GM10248 (cell line): ENCODE data around the gene PFN3.

ENCODE experiments used
- CTCF ChIA-PET: fragments of 300-600 bp; sonication (Branson Sonifier 250); formaldehyde crosslinking; extraction: SDS; loops from one replicate; lab custom pipeline; 2021; ENCODE audit warnings: antibody characterized with exemption; lab: Yijun Ruan, JAX
- POLR2A ChIA-PET: fragments of 350-650 bp; sonication (Branson Sonifier 250); formaldehyde crosslinking; extraction: SDS; loops from one replicate; lab custom pipeline; 2020; ENCODE audit warnings: antibody characterized with exemption; lab: Yijun Ruan, JAX
- DNase-seq: peaks from one replicate; pipeline ENCODE4 v3.0.0; 2012; ENCODE audit errors: extremely low spot score
- TF ChIP-seq, protein P1 (sequence below): IDR thresholded peaks from 2 replicates; pipeline ENCODE4 v1.5.1; 2012; ENCODE audit warnings: mild to moderate bottlenecking, low read depth; ENCODE audit errors: extremely low read depth, missing control alignments, control extremely low read depth

Gene PFN3

GRCh38 chr5:177437623-177438022 is 37.2 kb upstream of the PFN3 start:
- CTCF ChIA-PET: interaction anchor here (1.3 to 21.0 kb wide), 4 partner anchors 12 to 47 kb away, joined by 3 to 549 read pairs (median 83); partner anchors contain the start of genes F12 and PFN3
- no peak for DNase-seq
- TF ChIP-seq, protein P1, sequence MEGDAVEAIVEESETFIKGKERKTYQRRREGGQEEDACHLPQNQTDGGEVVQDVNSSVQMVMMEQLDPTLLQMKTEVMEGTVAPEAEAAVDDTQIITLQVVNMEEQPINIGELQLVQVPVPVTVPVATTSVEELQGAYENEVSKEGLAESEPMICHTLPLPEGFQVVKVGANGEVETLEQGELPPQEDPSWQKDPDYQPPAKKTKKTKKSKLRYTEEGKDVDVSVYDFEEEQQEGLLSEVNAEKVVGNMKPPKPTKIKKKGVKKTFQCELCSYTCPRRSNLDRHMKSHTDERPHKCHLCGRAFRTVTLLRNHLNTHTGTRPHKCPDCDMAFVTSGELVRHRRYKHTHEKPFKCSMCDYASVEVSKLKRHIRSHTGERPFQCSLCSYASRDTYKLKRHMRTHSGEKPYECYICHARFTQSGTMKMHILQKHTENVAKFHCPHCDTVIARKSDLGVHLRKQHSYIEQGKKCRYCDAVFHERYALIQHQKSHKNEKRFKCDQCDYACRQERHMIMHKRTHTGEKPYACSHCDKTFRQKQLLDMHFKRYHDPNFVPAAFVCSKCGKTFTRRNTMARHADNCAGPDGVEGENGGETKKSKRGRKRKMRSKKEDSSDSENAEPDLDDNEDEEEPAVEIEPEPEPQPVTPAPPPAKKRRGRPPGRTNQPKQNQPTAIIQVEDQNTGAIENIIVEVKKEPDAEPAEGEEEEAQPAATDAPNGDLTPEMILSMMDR: no peak
- POLR2A ChIA-PET: interaction anchor here (0.6 to 0.9 kb wide), 2 partner anchors 10 to 11 kb away, joined by 4 to 6 read pairs; partner anchors contain the start of gene GRK6

DNA sequence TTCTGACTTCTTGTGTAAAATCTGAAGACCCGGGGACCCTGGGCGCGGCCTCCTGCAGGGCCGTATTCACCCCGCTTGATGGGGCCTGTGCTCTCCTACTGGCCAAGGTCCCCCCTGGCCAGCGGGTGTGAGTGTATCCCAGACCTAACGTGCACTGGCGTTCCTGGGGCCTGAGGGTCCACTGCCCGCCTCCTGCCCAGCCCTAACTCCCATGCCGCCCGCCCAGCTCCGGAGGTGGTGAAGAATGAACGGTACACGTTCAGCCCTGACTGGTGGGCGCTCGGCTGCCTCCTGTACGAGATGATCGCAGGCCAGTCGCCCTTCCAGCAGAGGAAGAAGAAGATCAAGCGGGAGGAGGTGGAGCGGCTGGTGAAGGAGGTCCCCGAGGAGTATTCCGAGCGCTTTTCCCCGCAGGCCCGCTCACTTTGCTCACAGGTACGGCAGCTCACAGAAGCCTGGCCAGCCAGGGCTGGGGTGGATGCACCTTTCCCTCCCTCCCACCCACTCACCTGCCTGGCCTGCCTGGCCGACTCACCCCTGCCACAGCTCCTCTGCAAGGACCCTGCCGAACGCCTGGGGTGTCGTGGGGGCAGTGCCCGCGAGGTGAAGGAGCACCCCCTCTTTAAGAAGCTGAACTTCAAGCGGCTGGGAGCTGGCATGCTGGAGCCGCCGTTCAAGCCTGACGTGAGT is 35.5 kb upstream of the PFN3 start:
- ChIA-PET POLR2A (no interaction called here), CTCF (interaction anchor here (1.0 to 21.0 kb wide), 3 partner anchors 19 to 64 kb away, joined by 3 to 549 read pairs (median 163); partner anchors contain the start of genes F12 and PFN3)
- TF ChIP-seq, protein P1: no peak
- DNase-seq: no peak

DNA sequence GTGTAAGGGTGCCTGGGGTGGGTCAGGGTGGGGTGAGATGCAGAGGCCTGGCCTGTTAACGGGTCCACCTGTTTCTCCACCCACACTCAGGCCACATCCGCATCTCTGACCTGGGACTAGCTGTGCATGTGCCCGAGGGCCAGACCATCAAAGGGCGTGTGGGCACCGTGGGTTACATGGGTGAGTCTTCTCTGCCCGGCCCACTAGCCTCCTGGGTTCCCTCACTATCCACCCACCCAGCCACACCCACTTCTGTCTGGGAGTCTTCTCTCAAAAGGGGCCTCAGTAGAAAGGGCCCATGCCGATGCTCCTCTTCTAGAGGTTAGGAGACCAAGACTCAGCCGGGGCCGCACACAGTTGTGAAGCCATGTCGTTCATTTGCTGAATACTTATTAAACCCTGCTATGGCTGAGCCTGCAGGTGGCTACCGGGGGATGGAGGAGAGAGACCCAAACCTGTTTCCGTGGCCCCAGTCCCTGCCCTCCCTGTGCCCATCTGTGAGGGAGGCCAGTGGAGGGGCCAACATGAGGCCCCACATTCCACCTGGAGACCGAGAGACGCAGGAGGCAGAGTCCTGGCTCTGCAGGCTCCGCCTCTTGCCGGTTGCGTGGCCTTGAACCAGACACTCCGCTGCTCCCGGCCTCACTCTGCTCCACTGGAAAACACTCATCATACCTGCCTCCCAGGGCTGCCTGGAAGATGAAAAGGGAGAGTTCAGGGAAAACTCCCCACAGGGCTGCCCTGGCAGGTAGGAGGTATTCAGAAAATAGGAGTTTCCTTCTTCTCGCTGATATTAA is 34.7 kb upstream of the PFN3 start:
- CTCF ChIA-PET: interaction anchor here (2.5 to 23.4 kb wide), 4 partner anchors 10 to 29 kb away, joined by 16 to 549 read pairs (median 225); partner anchors contain the start of genes F12, PFN3 and PRR7
- DNase-seq: no peak
- TF ChIP-seq, protein P1: no peak
- POLR2A ChIA-PET: interaction anchor here (0.6 to 1.0 kb wide), 2 partner anchors 10 to 896 kb away, joined by 3 to 4 read pairs; no protein-coding TSS in a partner anchor

GRCh38 chr5:177434437-177434836 is 34.0 kb upstream of the PFN3 start:
- TF ChIP-seq, protein P1: no peak

GRCh38 chr5:177433658-177434217 is 33.3 kb upstream of the PFN3 start:
- ChIA-PET CTCF (interaction anchor here (0.7 to 23.4 kb wide), 7 partner anchors 11 to 47 kb away, joined by 3 to 347 read pairs (median 16); partner anchors contain the start of genes F12 and PRR7), POLR2A (interaction anchor here (1.0 kb wide), 1 partner anchor 11 kb away, joined by 3 read pairs; no protein-coding TSS in a partner anchor)
- TF ChIP-seq, protein P1: no peak
- no peak for DNase-seq

More at GRCh38 chr5:177434437-177434836, 34.0 kb upstream of the PFN3 start:
- CTCF ChIA-PET: interaction anchor here (0.8 to 23.4 kb wide), 5 partner anchors 11 to 45 kb away, joined by 3 to 347 read pairs (median 27); partner anchors contain the start of genes F12 and PRR7
- no peak for DNase-seq
- POLR2A ChIA-PET: interaction anchor here (0.6 to 1.0 kb wide), 2 partner anchors 10 to 895 kb away, joined by 3 to 4 read pairs; no protein-coding TSS in a partner anchor
